ENCODE data around the gene CPE. TPM values are rescaled to one million over a fixed set of nuclear protein-coding genes. Genes with fewer than 3 reads are reported as not detected.

CPE gene
- total RNA-seq, 1 experiment from 2014 or later: 29.3 TPM

- Histone ChIP-seq H3K27ac (ENCODE audit: low read depth, low read length) (no peak overlapping the region), H3K79me2 (ENCODE audit: insufficient read depth, low read length) (no peaks in the 10 kb centered on the region), H3K9me2 (ENCODE audit: insufficient read depth) (no peaks in the 10 kb centered on the region), H3K4me1 (ENCODE audit: control insufficient read depth in 1 of 2, insufficient read depth in 2 of 2, low read length in 2 of 2) (peaks cover 9 to 11% of the 10 kb centered on the region in 2 experiments; a peak in 3 of 4 replicates), H3K36me3 (ENCODE audit: control insufficient read depth in 1 of 2, insufficient read depth in 2 of 2, low read length in 2 of 2) (no peaks in the 10 kb centered on the region), H4K20me1 (ENCODE audit: insufficient read depth) (no peaks in the 10 kb centered on the region), H2AFZ (ENCODE audit: low read depth, low read length, poor library complexity, severe bottlenecking) (no peak overlapping the region), H3K9me3 (ENCODE audit: control insufficient read depth in 1 of 2, insufficient read depth in 1 of 2, low read depth in 1 of 2, low read length in 2 of 2) (no peaks in the 10 kb centered on the region), H3K9ac (ENCODE audit: low read length) (no peak overlapping the region), H3K4me3 (replicated peaks in 1 of 2; ENCODE audit: low read depth in 1 of 2, low read length in 2 of 2) (no peak overlapping the region), H3K27me3 (ENCODE audit: insufficient read depth, low read length) (no peaks in the 10 kb centered on the region), H3K4me2 (ENCODE audit: low read length) (no peak overlapping the region)
- no peak for ATAC-seq
- TF ChIP-seq CEBPB (IDR thresholded peaks at IDR 0.05; ENCODE audit: low read depth) (no peak), REST (IDR thresholded peaks at IDR 0.05; ENCODE audit: low read depth) (no peak), ZNF274 (IDR thresholded peaks at IDR 0.05; ENCODE audit: low read depth, low read length) (no peak), EGR1 (IDR thresholded peaks at IDR 0.05; ENCODE audit: low read depth) (no peak), SRF (IDR thresholded peaks at IDR 0.05; ENCODE audit: low read depth) (no peak), YY1 (IDR thresholded peaks at IDR 0.05; ENCODE audit: extremely low read depth, insufficient replicate concordance, low read depth, low read length) (no peak), SIN3A (IDR thresholded peaks at IDR 0.05; ENCODE audit: low read depth) (no peak), CBX3 (IDR thresholded peaks at IDR 0.05; ENCODE audit: low read depth) (no peak)
- TF ChIP-seq, protein P1, sequence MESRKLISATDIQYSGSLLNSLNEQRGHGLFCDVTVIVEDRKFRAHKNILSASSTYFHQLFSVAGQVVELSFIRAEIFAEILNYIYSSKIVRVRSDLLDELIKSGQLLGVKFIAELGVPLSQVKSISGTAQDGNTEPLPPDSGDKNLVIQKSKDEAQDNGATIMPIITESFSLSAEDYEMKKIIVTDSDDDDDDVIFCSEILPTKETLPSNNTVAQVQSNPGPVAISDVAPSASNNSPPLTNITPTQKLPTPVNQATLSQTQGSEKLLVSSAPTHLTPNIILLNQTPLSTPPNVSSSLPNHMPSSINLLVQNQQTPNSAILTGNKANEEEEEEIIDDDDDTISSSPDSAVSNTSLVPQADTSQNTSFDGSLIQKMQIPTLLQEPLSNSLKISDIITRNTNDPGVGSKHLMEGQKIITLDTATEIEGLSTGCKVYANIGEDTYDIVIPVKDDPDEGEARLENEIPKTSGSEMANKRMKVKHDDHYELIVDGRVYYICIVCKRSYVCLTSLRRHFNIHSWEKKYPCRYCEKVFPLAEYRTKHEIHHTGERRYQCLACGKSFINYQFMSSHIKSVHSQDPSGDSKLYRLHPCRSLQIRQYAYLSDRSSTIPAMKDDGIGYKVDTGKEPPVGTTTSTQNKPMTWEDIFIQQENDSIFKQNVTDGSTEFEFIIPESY (IDR thresholded peaks at IDR 0.05; ENCODE audit: extremely low read depth, insufficient replicate concordance, low read length): no peak
- DNase-seq (ENCODE audit: low read depth, low spot score): no peak
- RAD21 ChIA-PET (ENCODE audit: low non-redundant PET in 1 of 2, low total read pairs in 2 of 2, uncharacterized antibody in 2 of 2, unreplicated experiment in 2 of 2): no interaction called here
- intact Hi-C loops (cut with micrococcal nuclease): no loop called here
- POLR2A ChIA-PET: no interaction called here
- BruUV-seq (replicated peaks): no TSS peak
- CTCF ChIA-PET: no interaction called here
Observed at GRCh38 chr4:165505958-165506837, 127.4 kb downstream of the CPE start.

Measured in HCT116 (cell line).